ENCODE data around the gene JMJD1C. TPM values are rescaled to one million over a fixed set of nuclear protein-coding genes. Genes with fewer than 3 reads are reported as not detected.

Gene JMJD1C
- total RNA-seq, 1 experiment from 2014 or later, result 139 TPM

DNA sequence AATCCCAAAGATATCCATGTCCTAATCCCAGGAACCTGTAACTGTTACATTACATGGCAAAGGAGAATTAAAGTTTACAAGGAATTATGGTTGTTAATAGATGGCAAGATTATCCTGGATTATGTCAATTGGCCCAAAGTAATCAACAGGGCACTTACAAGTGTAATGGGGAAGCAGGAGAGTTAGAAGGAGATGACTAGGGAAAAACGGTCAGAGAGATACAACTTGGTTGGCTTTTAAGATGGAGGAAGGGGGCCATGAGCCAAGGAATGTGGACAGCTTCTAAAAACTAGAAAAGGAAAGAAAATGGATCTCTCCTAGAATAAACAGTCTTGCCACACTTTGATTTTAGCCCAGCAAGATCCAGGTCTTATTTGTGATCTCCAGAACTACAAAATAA lies 3.3 kb downstream of the JMJD1C start:
- intact Hi-C loops (cut with micrococcal nuclease), result no loop called here
- Histone ChIP-seq H4K20me1 (ENCODE audit: low read length) (peaks cover 21% of the 10 kb centered on the region), H3K9ac (ENCODE audit: low read length) (no peak overlapping the region), H3K4me1 (ENCODE audit: insufficient read depth, low read length) (peaks cover 22% of the 10 kb centered on the region), H3K79me2 (ENCODE audit: low read length) (peaks cover 96% of the 10 kb centered on the region), H3K27me3 (ENCODE audit: low read length) (no peaks in the 10 kb centered on the region), H3K27ac (ENCODE audit: low read length) (no peak overlapping the region), H3K9me3 (ENCODE audit: low read length) (no peaks in the 10 kb centered on the region), H3K4me3 (ENCODE audit: low read length) (no peak overlapping the region), H3K36me3 (ENCODE audit: low read depth, low read length) (no peaks in the 10 kb centered on the region), H3F3A (ENCODE audit: low read length, unreplicated experiment) (no peaks in the 10 kb centered on the region), H3K4me2 (ENCODE audit: low read length) (no peak overlapping the region), H2AFZ (ENCODE audit: low read length) (no peak overlapping the region), H3K9me2 (replicated peaks; ENCODE audit: low read length) (no peaks in the 10 kb centered on the region)
- ChIA-PET CTCF (no interaction called here), POLR2A (ENCODE audit: unreplicated experiment) (no interaction called here)
- ATAC-seq (no peak), DNase-seq (no peak)
- TF ChIP-seq EZH2phosphoT487 (IDR thresholded peaks at IDR 0.05; ENCODE audit: borderline replicate concordance, low read length) (no peak), EZH2 (IDR thresholded peaks at IDR 0.05; ENCODE audit: low read length, unreplicated experiment) (no peak)
- TF ChIP-seq, protein P1, sequence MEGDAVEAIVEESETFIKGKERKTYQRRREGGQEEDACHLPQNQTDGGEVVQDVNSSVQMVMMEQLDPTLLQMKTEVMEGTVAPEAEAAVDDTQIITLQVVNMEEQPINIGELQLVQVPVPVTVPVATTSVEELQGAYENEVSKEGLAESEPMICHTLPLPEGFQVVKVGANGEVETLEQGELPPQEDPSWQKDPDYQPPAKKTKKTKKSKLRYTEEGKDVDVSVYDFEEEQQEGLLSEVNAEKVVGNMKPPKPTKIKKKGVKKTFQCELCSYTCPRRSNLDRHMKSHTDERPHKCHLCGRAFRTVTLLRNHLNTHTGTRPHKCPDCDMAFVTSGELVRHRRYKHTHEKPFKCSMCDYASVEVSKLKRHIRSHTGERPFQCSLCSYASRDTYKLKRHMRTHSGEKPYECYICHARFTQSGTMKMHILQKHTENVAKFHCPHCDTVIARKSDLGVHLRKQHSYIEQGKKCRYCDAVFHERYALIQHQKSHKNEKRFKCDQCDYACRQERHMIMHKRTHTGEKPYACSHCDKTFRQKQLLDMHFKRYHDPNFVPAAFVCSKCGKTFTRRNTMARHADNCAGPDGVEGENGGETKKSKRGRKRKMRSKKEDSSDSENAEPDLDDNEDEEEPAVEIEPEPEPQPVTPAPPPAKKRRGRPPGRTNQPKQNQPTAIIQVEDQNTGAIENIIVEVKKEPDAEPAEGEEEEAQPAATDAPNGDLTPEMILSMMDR (conservative IDR thresholded peaks at IDR 0.05; ENCODE audit: low read depth, low read length), result no peak
- BruUV-seq (replicated peaks), result no TSS peak

GRCh38 chr10:63458177-63458576 lies 7.6 kb downstream of the JMJD1C start:
- no peaks in the 10 kb centered on the region for H3K27me3 ChIP-seq (ENCODE audit: low read length)
- no peak for DNase-seq
- ChIA-PET CTCF (no interaction called here), POLR2A (ENCODE audit: unreplicated experiment) (no interaction called here)
- peaks cover 95% of the 10 kb centered on the region for H3K79me2 ChIP-seq (ENCODE audit: low read length)
- H3K27ac ChIP-seq (ENCODE audit: low read length), result no peak overlapping the region
- intact Hi-C loops (cut with micrococcal nuclease), result no loop called here
- H3F3A ChIP-seq (ENCODE audit: low read length, unreplicated experiment), result no peaks in the 10 kb centered on the region
- no peak overlapping the region for H2AFZ ChIP-seq (ENCODE audit: low read length)
- no peak overlapping the region for H3K4me2 ChIP-seq (ENCODE audit: low read length)
- H3K4me1 ChIP-seq (ENCODE audit: insufficient read depth, low read length), result no peaks in the 10 kb centered on the region
- peaks cover 3% of the 10 kb centered on the region; the same call in 1 of the 2 replicates for H3K36me3 ChIP-seq (ENCODE audit: low read depth, low read length)
- H3K9me2 ChIP-seq (replicated peaks; ENCODE audit: low read length), result no peaks in the 10 kb centered on the region
- ATAC-seq, result no peak
- no peak overlapping the region for H3K9ac ChIP-seq (ENCODE audit: low read length)
- peaks cover 17% of the 10 kb centered on the region; the same call in 1 of the 2 replicates for H4K20me1 ChIP-seq (ENCODE audit: low read length)
- BruUV-seq (replicated peaks), result no TSS peak
- TF ChIP-seq, protein P1 (conservative IDR thresholded peaks at IDR 0.05; ENCODE audit: low read depth, low read length), result no peak
- no peak for TF ChIP-seq EZH2phosphoT487 (IDR thresholded peaks at IDR 0.05; ENCODE audit: borderline replicate concordance, low read length)
- TF ChIP-seq EZH2 (IDR thresholded peaks at IDR 0.05; ENCODE audit: low read length, unreplicated experiment), result no peak
- H3K4me3 ChIP-seq (ENCODE audit: low read length), result no peak overlapping the region
- no peaks in the 10 kb centered on the region for H3K9me3 ChIP-seq (ENCODE audit: low read length)

- H3K27ac ChIP-seq (ENCODE audit: low read length), result no peak overlapping the region
- ATAC-seq (no peak), DNase-seq (no peak)
- H3F3A ChIP-seq (ENCODE audit: low read length, unreplicated experiment), result no peaks in the 10 kb centered on the region
- H3K9ac ChIP-seq (ENCODE audit: low read length), result no peak overlapping the region
- ChIA-PET CTCF (no interaction called here), POLR2A (ENCODE audit: unreplicated experiment) (no interaction called here)
- H4K20me1 ChIP-seq (ENCODE audit: low read length), result peaks cover 16% of the 10 kb centered on the region; the same call in 1 of the 2 replicates
- no TSS peak for BruUV-seq (replicated peaks)
- H3K27me3 ChIP-seq (ENCODE audit: low read length), result no peaks in the 10 kb centered on the region
- H3K4me2 ChIP-seq (ENCODE audit: low read length), result no peak overlapping the region
- H3K79me2 ChIP-seq (ENCODE audit: low read length), result peaks cover 95% of the 10 kb centered on the region
- H2AFZ ChIP-seq (ENCODE audit: low read length), result no peak overlapping the region
- intact Hi-C loops (cut with micrococcal nuclease), result no loop called here
- H3K36me3 ChIP-seq (ENCODE audit: low read depth, low read length), result peaks cover 4% of the 10 kb centered on the region; the same call in 1 of the 2 replicates
- H3K9me3 ChIP-seq (ENCODE audit: low read length), result no peaks in the 10 kb centered on the region
- H3K4me1 ChIP-seq (ENCODE audit: insufficient read depth, low read length), result no peaks in the 10 kb centered on the region
- TF ChIP-seq, protein P1 (conservative IDR thresholded peaks at IDR 0.05; ENCODE audit: low read depth, low read length), result no peak
- TF ChIP-seq EZH2 (IDR thresholded peaks at IDR 0.05; ENCODE audit: low read length, unreplicated experiment) (no peak), EZH2phosphoT487 (IDR thresholded peaks at IDR 0.05; ENCODE audit: borderline replicate concordance, low read length) (no peak)
- no peaks in the 10 kb centered on the region for H3K9me2 ChIP-seq (replicated peaks; ENCODE audit: low read length)
- H3K4me3 ChIP-seq (ENCODE audit: low read length), result no peak overlapping the region
Observed at GRCh38 chr10:63457594-63457993, 8.2 kb downstream of the JMJD1C start.

Data from PC-3 (cell line).